Kidney (tissue), 14 donors: Measurements from ENCODE around the gene CYB561D1. TPM values are rescaled to one million over a fixed set of nuclear protein-coding genes. Genes with fewer than 3 reads are reported as not detected.
A peak's percentile ranks its signal among the peaks of the same experiment; 100 is the strongest.

Experiments used
- DNase-seq, 5 donors: peaks; one replicate each; pipeline ENCODE4 v3.0.0-alpha.2; 2013 to 2020
- FAIRE-seq: peaks from 2 replicates; lab custom pipeline; 2012; peaks lifted over from hg19 to GRCh38; lab: Jason Lieb, UNC
- H3K27ac ChIP-seq, 2 donors: one replicate each; pipeline ENCODE4 v1.7.0; 2013; ENCODE audit warnings: low read depth in 2 of 2, low read length in 2 of 2, inconsistent platforms in 1 of 2
- H3K27me3 ChIP-seq: one replicate; pipeline ENCODE4 v1.7.1; 2013; ENCODE audit warnings: low read length, inconsistent platforms; ENCODE audit not compliant: control insufficient read depth, insufficient read depth
- H3K36me3 ChIP-seq, 3 donors: one replicate each; pipeline versions ENCODE4 v1.7.0 to v1.7.1; 2013; ENCODE audit warnings: low read length in 3 of 3, control low read depth in 1 of 3, inconsistent platforms in 1 of 3; ENCODE audit not compliant: insufficient read depth in 3 of 3, control insufficient read depth in 2 of 3
- H3K4me1 ChIP-seq, 3 donors: one replicate each; pipeline versions ENCODE4 v1.7.0 to v1.7.1; 2013; ENCODE audit warnings: low read length in 3 of 3, inconsistent platforms in 1 of 3, low read depth in 1 of 3; ENCODE audit not compliant: control insufficient read depth in 2 of 3, insufficient read depth in 2 of 3
- H3K4me3 ChIP-seq, 3 donors: one replicate each; pipeline versions ENCODE4 v1.7.0 to v1.8.1; 2013; ENCODE audit warnings: low read length in 3 of 3, control low read depth in 1 of 3, inconsistent platforms in 1 of 3
- H3K9ac ChIP-seq, 3 donors: one replicate each; pipeline versions ENCODE4 v1.7.0 to v1.7.1; 2013; ENCODE audit warnings: low read length in 3 of 3, control low read depth in 1 of 3, inconsistent platforms in 1 of 3
- H3K9me3 ChIP-seq, 3 donors: one replicate each; pipeline versions ENCODE4 v1.7.0 to v1.7.1; 2013; ENCODE audit warnings: low read length in 3 of 3, control low read depth in 1 of 3, inconsistent platforms in 1 of 3; ENCODE audit not compliant: control insufficient read depth in 2 of 3, insufficient read depth in 1 of 3
- intact Hi-C: fragments of 100-400 bp; cut with DNase I; formaldehyde crosslinking; loops from one replicate; pipeline ENCODE4 v1.11.1; 2022
- polyA plus RNA-seq: library from polyadenylated mRNA; stranded (reverse); fragments of 350-450 nt; fragmentation: Illumina TruSeq; extraction: RNeasy Lipid Tissue Mini Kit (QIAGEN cat#74804); gene quantifications from one replicate; pipeline ENCODE4 v1.2.3, GENCODE V29; 2014; ENCODE audit warnings: low read depth, low replicate concordance; ENCODE audit not compliant: insufficient read depth
- total RNA-seq: library from RNA; stranded (reverse); fragmentation: NEBNext Ultra II Directional; extraction: Animal tissue kit (Norgen Biotek cat#: 25700); gene quantifications from one replicate; pipeline ENCODE4 v1.2.1, GENCODE V29; 2021
- TF ChIP-seq, protein P1 (sequence below): IDR thresholded peaks from 3 replicates; pipeline ENCODE4 v1.5.1; 2012; ENCODE audit warnings: mild to moderate bottlenecking, moderate library complexity, borderline replicate concordance; ENCODE audit not compliant: insufficient read depth; ENCODE audit errors: extremely low read depth
- donor health status: control.
- donor health status: control.
- donor health status: control.
- donor health status: control.
- donor health status: control.
- donor health status: DM: yes; HTN: yes; CAD: no.
- donor health status: Normal renal cell carcinoma (clear cell type).

CYB561D1 gene
- total and polyA plus RNA-seq, 2 donors from 2014 or later, result 5.2 to 18.0 TPM

DNA sequence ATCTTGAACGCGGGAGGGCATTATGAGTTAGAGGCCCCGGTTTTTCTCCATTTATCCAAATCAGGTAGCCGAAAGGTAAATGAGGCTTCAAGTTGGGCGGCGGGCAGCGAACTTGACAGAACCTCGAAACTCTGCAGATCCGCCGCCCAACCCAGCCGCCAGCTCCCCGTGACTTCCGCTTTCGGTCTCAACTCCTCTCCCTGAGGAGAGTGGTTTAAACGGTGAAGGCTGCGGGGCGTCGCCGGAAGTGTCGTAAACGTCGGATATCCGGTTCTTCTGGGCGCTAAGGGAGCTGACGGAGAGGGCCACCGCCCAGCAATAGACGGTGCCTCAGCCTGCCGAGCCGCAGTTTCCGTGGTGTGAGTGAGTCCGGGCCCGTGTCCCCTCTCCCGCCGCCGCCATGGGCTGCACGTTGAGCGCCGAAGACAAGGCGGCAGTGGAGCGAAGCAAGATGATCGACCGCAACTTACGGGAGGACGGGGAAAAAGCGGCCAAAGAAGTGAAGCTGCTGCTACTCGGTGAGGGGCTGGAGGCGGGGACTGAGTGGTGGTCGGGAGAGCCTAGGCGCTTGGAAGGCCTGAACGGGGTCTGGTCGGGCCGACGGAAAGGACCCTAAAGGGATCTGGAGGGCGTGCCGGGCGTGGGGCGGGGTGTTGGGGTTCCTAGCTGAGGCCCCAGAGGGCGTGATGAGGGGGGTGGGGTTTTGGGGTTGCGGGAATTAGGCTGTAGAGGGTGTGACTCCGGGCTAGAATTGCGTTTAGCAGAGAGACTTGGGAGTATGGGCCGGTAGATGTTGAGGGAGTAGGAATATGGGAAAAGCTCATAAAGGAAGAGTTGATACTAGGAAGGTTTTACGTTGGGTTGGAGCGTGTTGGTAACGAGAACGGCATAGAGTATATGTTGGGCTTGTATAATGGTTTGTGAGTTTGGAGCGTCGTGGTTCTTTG, 54.7 kb downstream of the CYB561D1 start, which contains the start of gene GNAI3:
TSS of gene GNAI3 (plus strand) at position 295 of the 947 bp plus-strand sequence. CDS start at position 401, 106 bp downstream.
- FAIRE-seq, result no peak

More for the DNA sequence above, 54.7 kb downstream of the CYB561D1 start, which contains the start of gene GNAI3:
- TF ChIP-seq, protein P1, sequence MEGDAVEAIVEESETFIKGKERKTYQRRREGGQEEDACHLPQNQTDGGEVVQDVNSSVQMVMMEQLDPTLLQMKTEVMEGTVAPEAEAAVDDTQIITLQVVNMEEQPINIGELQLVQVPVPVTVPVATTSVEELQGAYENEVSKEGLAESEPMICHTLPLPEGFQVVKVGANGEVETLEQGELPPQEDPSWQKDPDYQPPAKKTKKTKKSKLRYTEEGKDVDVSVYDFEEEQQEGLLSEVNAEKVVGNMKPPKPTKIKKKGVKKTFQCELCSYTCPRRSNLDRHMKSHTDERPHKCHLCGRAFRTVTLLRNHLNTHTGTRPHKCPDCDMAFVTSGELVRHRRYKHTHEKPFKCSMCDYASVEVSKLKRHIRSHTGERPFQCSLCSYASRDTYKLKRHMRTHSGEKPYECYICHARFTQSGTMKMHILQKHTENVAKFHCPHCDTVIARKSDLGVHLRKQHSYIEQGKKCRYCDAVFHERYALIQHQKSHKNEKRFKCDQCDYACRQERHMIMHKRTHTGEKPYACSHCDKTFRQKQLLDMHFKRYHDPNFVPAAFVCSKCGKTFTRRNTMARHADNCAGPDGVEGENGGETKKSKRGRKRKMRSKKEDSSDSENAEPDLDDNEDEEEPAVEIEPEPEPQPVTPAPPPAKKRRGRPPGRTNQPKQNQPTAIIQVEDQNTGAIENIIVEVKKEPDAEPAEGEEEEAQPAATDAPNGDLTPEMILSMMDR, result peak; percentile 4
- intact Hi-C loops, result loop anchor here (5.0 kb wide), 1 partner anchor 224 kb away; no protein-coding TSS in a partner anchor
- Histone ChIP-seq H3K4me3 (peak within 1 kb of the TSS; percentile 86 to 96 (median 91)), H3K27ac (peak within 1 kb of the TSS; percentile 95 to 97), H3K9ac (peak within 1 kb of the TSS; percentile 92 to 93 (median 93)), H3K36me3 (no peaks in the 10 kb centered on the region), H3K9me3 (no peaks in the 10 kb centered on the region), H3K27me3 (no peaks in the 10 kb centered on the region), H3K4me1 (peaks cover 7 to 13% (median 12%) of the 10 kb centered on the region in 3 donors)
- DNase-seq, result peak; percentile 96 to 98 (median 97)

Other genes starting within 250 kb of the CYB561D1 start
- gene CELSR2, start 244.6 kb upstream of the CYB561D1 start, total RNA-seq, result 65.6 TPM
- 10.6 TPM for gene CELSR2, start 244.6 kb upstream of the CYB561D1 start, polyA plus RNA-seq
- 4.2 TPM for gene PSRC1, start 210.9 kb upstream of the CYB561D1 start, total RNA-seq
- gene PSRC1, start 210.9 kb upstream of the CYB561D1 start, polyA plus RNA-seq, result 3.5 TPM
- 0.19 TPM for gene MYBPHL, start 187.1 kb upstream of the CYB561D1 start, total RNA-seq
- not detected for gene MYBPHL, start 187.1 kb upstream of the CYB561D1 start, polyA plus RNA-seq
- 169 TPM for gene SORT1, start 96.2 kb upstream of the CYB561D1 start, total RNA-seq
- 33.5 TPM for gene SORT1, start 96.2 kb upstream of the CYB561D1 start, polyA plus RNA-seq
- 71.4 TPM for gene PSMA5, start 67.6 kb upstream of the CYB561D1 start, total RNA-seq
- 91.1 TPM for gene PSMA5, start 67.6 kb upstream of the CYB561D1 start, polyA plus RNA-seq
- 6.7 TPM for gene SYPL2, start 27.5 kb upstream of the CYB561D1 start, total RNA-seq
- 9.8 TPM for gene SYPL2, start 27.5 kb upstream of the CYB561D1 start, polyA plus RNA-seq
- 7.3 TPM for gene ATXN7L2, start 10.2 kb upstream of the CYB561D1 start, total RNA-seq
- gene ATXN7L2, start 10.2 kb upstream of the CYB561D1 start, polyA plus RNA-seq, result 5.7 TPM
- gene AMIGO1, start 15.6 kb downstream of the CYB561D1 start, total RNA-seq, result 8.5 TPM
- 5.1 TPM for gene AMIGO1, start 15.6 kb downstream of the CYB561D1 start, polyA plus RNA-seq
- gene GPR61, start 45.8 kb downstream of the CYB561D1 start, total RNA-seq, result not detected
- not detected for gene GPR61, start 45.8 kb downstream of the CYB561D1 start, polyA plus RNA-seq
- 8.0 TPM for gene GNAI3, start 54.5 kb downstream of the CYB561D1 start, total RNA-seq
- 4.2 TPM for gene GNAI3, start 54.5 kb downstream of the CYB561D1 start, polyA plus RNA-seq
- gene GNAT2, start 125.5 kb downstream of the CYB561D1 start, total RNA-seq, result not detected
- not detected for gene GNAT2, start 125.5 kb downstream of the CYB561D1 start, polyA plus RNA-seq
- 55.3 TPM for gene AMPD2, start 125.7 kb downstream of the CYB561D1 start, total RNA-seq
- gene AMPD2, start 125.7 kb downstream of the CYB561D1 start, polyA plus RNA-seq, result 21.1 TPM
- 34.0 TPM for gene GSTM4, start 162.0 kb downstream of the CYB561D1 start, total RNA-seq
- gene GSTM4, start 162.0 kb downstream of the CYB561D1 start, polyA plus RNA-seq, result 117 TPM
- 47.1 TPM for gene GSTM2, start 174.0 kb downstream of the CYB561D1 start, total RNA-seq
- 116 TPM for gene GSTM2, start 174.0 kb downstream of the CYB561D1 start, polyA plus RNA-seq
- not detected for gene GSTM1, start 193.7 kb downstream of the CYB561D1 start, total RNA-seq
- 61.2 TPM for gene GSTM1, start 193.7 kb downstream of the CYB561D1 start, polyA plus RNA-seq
- 4.2 TPM for gene GSTM5, start 218.2 kb downstream of the CYB561D1 start, total RNA-seq
- 9.1 TPM for gene GSTM5, start 218.2 kb downstream of the CYB561D1 start, polyA plus RNA-seq
- gene GSTM3, start 246.9 kb downstream of the CYB561D1 start, total RNA-seq, result 54.7 TPM
- gene GSTM3, start 246.9 kb downstream of the CYB561D1 start, polyA plus RNA-seq, result 405 TPM